GM18867 (cell line): ENCODE results near the gene TNFAIP8L1.

ENCODE experiments used
- ATAC-seq: cut with Tn5 transposase; IDR thresholded peaks from one replicate; pipeline ENCODE4 v1.9.1; 2021; ENCODE audit warnings: mild to moderate bottlenecking, moderate library complexity; ENCODE audit not compliant: unreplicated experiment

The TNFAIP8L1 gene

GRCh38 chr19:4609878-4610511, 29.3 kb upstream of the TNFAIP8L1 start:
- ATAC-seq: no peak

GRCh38 chr19:4613254-4613751, 26.0 kb upstream of the TNFAIP8L1 start:
- ATAC-seq: no peak

GRCh38 chr19:4618019-4618418, 21.3 kb upstream of the TNFAIP8L1 start:
- ATAC-seq: no peak

GRCh38 chr19:4619668-4620294, 19.5 kb upstream of the TNFAIP8L1 start:
- no peak for ATAC-seq

GRCh38 chr19:4620675-4621074, 18.6 kb upstream of the TNFAIP8L1 start:
- no peak for ATAC-seq

GRCh38 chr19:4622695-4623421, 16.5 kb upstream of the TNFAIP8L1 start:
- no peak for ATAC-seq

- no peak for ATAC-seq
Measured at GRCh38 chr19:4624301-4624700, 15.0 kb upstream of the TNFAIP8L1 start.

- no peak for ATAC-seq
Measured at GRCh38 chr19:4624733-4625362, 14.5 kb upstream of the TNFAIP8L1 start.

GRCh38 chr19:4633140-4633967, 6.0 kb upstream of the TNFAIP8L1 start:
- ATAC-seq: no peak

GRCh38 chr19:4635754-4636116, 3.6 kb upstream of the TNFAIP8L1 start:
- no peak for ATAC-seq

GRCh38 chr19:4636151-4636717, 3.1 kb upstream of the TNFAIP8L1 start:
- no peak for ATAC-seq

- no peak for ATAC-seq
Measured at GRCh38 chr19:4636761-4637160, 2.6 kb upstream of the TNFAIP8L1 start.

- ATAC-seq: no peak
Measured at GRCh38 chr19:4638317-4638716, 999 bp upstream of the TNFAIP8L1 start.

- peak; percentile 11 for ATAC-seq
Measured at GRCh38 chr19:4639531-4640246, 373 bp downstream of the TNFAIP8L1 start.

- ATAC-seq: no peak
Measured at GRCh38 chr19:4640247-4641000, 1.1 kb downstream of the TNFAIP8L1 start.

- no peak for ATAC-seq
Measured at GRCh38 chr19:4641132-4641531, 1.8 kb downstream of the TNFAIP8L1 start.

GRCh38 chr19:4642625-4643024, 3.3 kb downstream of the TNFAIP8L1 start:
- no peak for ATAC-seq

GRCh38 chr19:4645718-4646117, 6.4 kb downstream of the TNFAIP8L1 start:
- ATAC-seq: no peak
